Endometrial microvascular endothelial cells (primary cell): ENCODE data around the gene GUSB. TPM values are rescaled to one million over a fixed set of nuclear protein-coding genes. Genes with fewer than 3 reads are reported as not detected.
"Not testable (repeated sequence)": the region's sequence is repeated elsewhere in the genome, so short reads cannot be mapped to it uniquely, and the experiment has no call there.

Experiments used
- in situ Hi-C: cut with HindIII; loops from 2 replicates; pipeline ENCODE4 v1.10.0; 2017; ENCODE audit warnings: low sequenced_read_pairs, low pct_unique_long_range_greater_than_20kb; ENCODE audit errors: inconsistent ontology term
- total RNA-seq: library from RNA; depleted of rRNA; stranded (reverse); fragments of >200 nt; gene quantifications from one replicate; pipeline ENCODE4 v1.2.3, GENCODE V29; 2015; ENCODE audit errors: inconsistent ontology term

GUSB gene
- total RNA-seq, 1 donor from 2014 or later: 26.7 TPM

DNA sequence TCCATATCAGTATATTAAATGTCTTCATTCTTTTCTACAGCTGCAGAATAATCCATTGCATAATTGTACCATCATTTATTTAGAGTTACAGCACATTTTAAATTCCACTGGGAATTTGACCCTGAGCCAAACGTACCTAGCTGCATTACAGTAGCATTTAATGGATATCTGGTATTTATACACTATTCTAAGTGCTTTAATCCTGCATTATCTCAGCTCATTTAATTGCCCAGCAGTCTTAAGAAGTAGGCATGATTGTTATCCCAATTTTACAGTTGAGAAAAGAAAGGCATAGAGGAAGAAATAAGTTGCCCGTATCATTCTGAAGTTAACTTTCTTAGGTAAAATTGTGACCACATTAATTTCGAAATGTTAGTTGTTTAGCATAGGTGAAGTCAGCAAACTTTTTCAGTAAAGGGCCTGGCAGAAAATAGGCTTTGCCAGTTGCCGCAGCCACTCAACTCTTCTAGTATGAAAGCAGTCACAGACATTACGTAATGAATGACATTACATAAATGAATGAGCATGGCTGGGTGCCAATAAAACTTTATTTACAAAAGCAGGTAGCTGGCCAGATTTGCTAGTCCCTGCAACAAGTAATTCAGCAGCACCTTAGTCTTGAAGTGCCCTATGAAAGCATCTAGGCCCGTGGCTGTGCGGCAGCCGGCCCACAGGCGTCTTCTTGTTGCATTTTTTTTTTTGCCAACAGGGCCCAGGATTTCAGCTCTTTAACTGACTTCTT, 30.0 kb downstream of the GUSB start:
- in situ Hi-C loops: no loop called here

- in situ Hi-C loops: no loop called here
Observed at GRCh38 chr7:65946904-65947303, 35.1 kb downstream of the GUSB start.

DNA sequence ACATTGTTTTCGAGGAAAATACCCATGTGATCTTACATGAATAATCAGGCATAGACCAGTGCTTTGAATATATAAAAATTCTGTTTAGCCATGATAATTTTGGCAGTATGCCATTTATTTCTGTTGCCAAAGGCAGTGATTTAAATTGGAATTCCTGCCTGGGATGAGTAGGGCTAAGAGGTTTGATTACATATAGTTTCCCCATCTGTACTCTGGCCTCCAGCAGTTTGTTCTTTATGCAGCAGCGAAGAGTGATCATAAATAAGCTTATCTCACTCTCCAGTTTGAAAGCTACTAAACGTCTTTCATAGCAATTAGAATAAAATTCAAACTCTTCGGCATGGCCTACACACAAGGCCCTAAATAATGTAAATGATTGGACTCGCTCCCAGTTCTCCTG, 36.2 kb downstream of the GUSB start:
- in situ Hi-C loops: not testable (repeated sequence)

DNA sequence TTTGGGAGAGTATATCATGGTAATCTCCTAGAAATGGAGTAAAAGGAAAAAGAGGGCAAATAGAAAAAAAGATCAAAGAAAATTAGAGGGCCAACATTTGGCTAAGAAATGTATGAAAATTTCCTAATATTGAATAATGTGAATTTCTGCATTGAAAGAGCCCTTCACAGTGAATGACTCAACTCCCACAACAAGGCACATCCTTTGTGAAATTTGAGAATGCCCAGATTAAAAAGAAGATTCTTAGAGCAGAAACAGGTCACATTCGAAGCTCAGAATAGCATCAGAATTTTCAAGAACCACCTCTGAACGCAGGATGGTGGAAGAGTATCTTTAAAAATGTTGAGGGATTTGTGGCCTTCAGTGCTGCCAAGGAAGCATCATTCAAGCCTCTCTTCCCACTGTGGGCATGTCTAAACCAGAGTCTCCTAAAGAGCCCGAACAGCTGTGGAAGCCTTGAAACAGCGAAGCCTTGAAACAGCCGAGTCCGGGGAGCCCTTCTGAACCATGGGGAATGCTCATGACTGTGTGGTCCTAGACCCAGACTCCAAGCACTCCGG, 43.6 kb downstream of the GUSB start:
- in situ Hi-C loops: no loop called here

DNA sequence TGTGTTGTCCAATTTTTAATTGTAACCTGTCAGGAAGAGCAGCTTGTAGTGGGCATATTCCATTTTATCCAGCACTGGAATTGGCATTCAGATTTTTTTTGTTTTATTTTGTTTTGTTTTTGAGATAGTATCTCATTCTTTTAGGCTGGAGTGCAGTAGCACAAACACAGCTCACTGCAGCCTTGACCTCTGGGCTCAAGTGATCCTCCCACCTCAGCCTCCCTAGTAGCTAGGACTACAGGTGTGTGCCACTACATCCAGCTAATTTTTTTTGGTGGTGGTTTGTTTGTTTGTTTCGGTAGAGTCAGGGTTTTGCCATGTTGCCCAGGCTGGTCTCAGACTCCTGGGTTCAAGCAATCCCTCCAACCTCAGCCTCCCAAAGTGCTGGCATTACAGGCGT, 44.7 kb downstream of the GUSB start:
- in situ Hi-C loops: no loop called here

- in situ Hi-C loops: no loop called here
Observed at GRCh38 chr7:65931685-65932084, 50.3 kb downstream of the GUSB start.

GRCh38 chr7:65927489-65928448, 54.2 kb downstream of the GUSB start:
- in situ Hi-C loops: no loop called here

GRCh38 chr7:65926588-65926987, 55.4 kb downstream of the GUSB start:
- in situ Hi-C loops: no loop called here

GRCh38 chr7:65925040-65925439, 57.0 kb downstream of the GUSB start:
- in situ Hi-C loops: no loop called here

GRCh38 chr7:65924193-65924592, 57.8 kb downstream of the GUSB start:
- in situ Hi-C loops: no loop called here

- in situ Hi-C loops: no loop called here
Observed at GRCh38 chr7:65923316-65923715, 58.7 kb downstream of the GUSB start.

GRCh38 chr7:65915921-65916657, 65.9 kb downstream of the GUSB start:
- in situ Hi-C loops: no loop called here

- in situ Hi-C loops: no loop called here
Observed at GRCh38 chr7:65912237-65912636, 69.8 kb downstream of the GUSB start.

Other genes with a start within 250 kb of the GUSB start
- gene VKORC1L1, start 109.1 kb downstream of the GUSB start, total RNA-seq: 26.9 TPM
- gene ASL, start 93.6 kb upstream of the GUSB start, total RNA-seq: 76.7 TPM
- gene CRCP, start 132.6 kb upstream of the GUSB start, total RNA-seq: 27.9 TPM
- 32.1 TPM for gene TPST1, start 223.1 kb upstream of the GUSB start, total RNA-seq